HCT116 (cell line): ENCODE measurements around the gene FAM98A. TPM values are rescaled to one million over a fixed set of nuclear protein-coding genes. Genes with fewer than 3 reads are reported as not detected.

Source experiments
- ATAC-seq: fragments of 200-7000 bp; cut with Tn5 transposase; 2 replicates; pipeline ENCODE4 v1.9.1; 2020; ENCODE audit warnings: mild to moderate bottlenecking, moderate library complexity
- BruUV-seq: library from RNA; stranded (reverse); fragments of 400-500 nt; replicated peaks from 2 replicates; lab custom pipeline; 2021; lab: Mats Ljungman, UMichigan
- CTCF ChIA-PET: fragments of 300-600 bp; sonication (Branson Sonifier 250); formaldehyde crosslinking; loops from one replicate; lab custom pipeline; 2021; ENCODE audit warnings: antibody characterized with exemption; lab: Charles Lee
- POLR2A ChIA-PET: fragments of 300-600, 350-600 bp; sonication (Branson Sonifier 250); formaldehyde crosslinking; loops from one replicate; lab custom pipeline; 2021; ENCODE audit warnings: antibody characterized with exemption; lab: Charles Lee
- RAD21 ChIA-PET, 2 experiments: fragments of 300-600 bp; sonication (Branson Sonifier 250); formaldehyde crosslinking; loops; one replicate each; lab custom pipeline; 2023; ENCODE audit warnings: low total read pairs in 2 of 2; ENCODE audit not compliant: uncharacterized antibody in 2 of 2, unreplicated experiment in 2 of 2, low non-redundant PET in 1 of 2; lab: Charles Lee
- DNase-seq: peaks from one replicate; pipeline ENCODE4 v3.0.0-alpha.2; 2010; ENCODE audit warnings: low read depth, low spot score
- H2AFZ ChIP-seq: fragments of 200-600 bp; shearing (Covaris generic), sonication (generic); 2 replicates; pipeline ENCODE4 v1.6.1; 2017; ENCODE audit warnings: low read depth, mixed run types, mixed read lengths, antibody characterized with exemption, low read length; ENCODE audit not compliant: poor library complexity, severe bottlenecking
- H3K27ac ChIP-seq: 2 replicates; pipeline ENCODE4 v1.5.1; 2012; ENCODE audit warnings: low read depth, low read length
- H3K27me3 ChIP-seq: fragments of 200-600 bp; sonication (generic); 2 replicates; pipeline ENCODE4 v1.6.1; 2016; ENCODE audit warnings: mixed run types, low read length, mixed read lengths; ENCODE audit not compliant: insufficient read depth
- H3K36me3 ChIP-seq, 2 experiments: fragments of 200-500 bp in 1 of 2; fragments of 200-600 bp in 1 of 2; sonication (Bioruptor generic) in 1 of 2; sonication (generic) in 1 of 2; 2 replicates each; pipeline versions ENCODE4 v1.5.1 to v1.6.1; 2014 to 2016; ENCODE audit warnings: low read length in 2 of 2, inconsistent platforms in 1 of 2, mixed read lengths in 1 of 2, mixed run types in 1 of 2; ENCODE audit not compliant: insufficient read depth in 2 of 2, control insufficient read depth in 1 of 2
- H3K4me1 ChIP-seq, 2 experiments: fragments of 200-600 bp in 1 of 2; sonication (generic) in 1 of 2; 2 replicates each; pipeline versions ENCODE4 v1.5.1 to v1.6.1; 2012 to 2017; ENCODE audit warnings: low read length in 2 of 2, inconsistent platforms in 1 of 2, mild to moderate bottlenecking in 1 of 2, mixed read lengths in 1 of 2, mixed run types in 1 of 2, moderate library complexity in 1 of 2; ENCODE audit not compliant: insufficient read depth in 2 of 2, control insufficient read depth in 1 of 2
- H3K4me2 ChIP-seq: fragments of 200-600 bp; sonication (generic); 2 replicates; pipeline ENCODE4 v1.6.1; 2017; ENCODE audit warnings: mixed run types, low read length, mixed read lengths
- H3K4me3 ChIP-seq, 2 experiments: fragments of 200-600 bp in 1 of 2; sonication (generic) in 1 of 2; replicated peaks in 1 of 2; 2 replicates each; pipeline ENCODE4 v1.5.1; 2011 to 2016; ENCODE audit warnings: low read length in 2 of 2, control low read depth in 1 of 2, low read depth in 1 of 2, mild to moderate bottlenecking in 1 of 2, mixed read lengths in 1 of 2, mixed run types in 1 of 2
- H3K79me2 ChIP-seq: fragments of 200-600 bp; sonication (generic); 2 replicates; pipeline ENCODE4 v1.6.1; 2017; ENCODE audit warnings: mild to moderate bottlenecking, mixed run types, low read length, moderate library complexity, mixed read lengths; ENCODE audit not compliant: insufficient read depth
- H3K9ac ChIP-seq: fragments of 200-600 bp; sonication (generic); 2 replicates; pipeline ENCODE4 v1.6.1; 2016; ENCODE audit warnings: low read length, mixed read lengths
- H3K9me2 ChIP-seq: fragments of 200-600 bp; sonication (generic), shearing (Covaris generic); 2 replicates; pipeline ENCODE4 v1.6.1; 2017; ENCODE audit warnings: mixed run types, mild to moderate bottlenecking, moderate library complexity; ENCODE audit not compliant: insufficient read depth
- H3K9me3 ChIP-seq, 2 experiments: fragments of 200-500 bp in 1 of 2; fragments of 200-600 bp in 1 of 2; sonication (Bioruptor generic) in 1 of 2; sonication (generic) in 1 of 2; 2 replicates each; pipeline ENCODE4 v1.6.1; 2014 to 2017; ENCODE audit warnings: low read length in 2 of 2, mixed read lengths in 2 of 2, inconsistent platforms in 1 of 2, low read depth in 1 of 2, mild to moderate bottlenecking in 1 of 2, mixed run types in 1 of 2, moderate library complexity in 1 of 2; ENCODE audit not compliant: control insufficient read depth in 1 of 2, insufficient read depth in 1 of 2
- H4K20me1 ChIP-seq: fragments of 200-600 bp; sonication (generic), shearing (Covaris generic); 2 replicates; pipeline ENCODE4 v1.6.1; 2017; ENCODE audit warnings: mixed run types, mild to moderate bottlenecking, moderate library complexity; ENCODE audit not compliant: insufficient read depth
- CTCF ChIP-seq, 3 experiments: fragments of 200-600 bp in 1 of 3; sonication (generic) in 1 of 3; IDR thresholded peaks in 2 of 3; conservative IDR thresholded peaks in 1 of 3; 2 replicates each; pipeline ENCODE4 v1.5.1; 2012 to 2017; ENCODE audit warnings: low read depth in 2 of 3, low read length in 2 of 3, antibody characterized with exemption in 1 of 3, borderline replicate concordance in 1 of 3, control low read depth in 1 of 3, mild to moderate bottlenecking in 1 of 3, mixed read lengths in 1 of 3, mixed run types in 1 of 3, moderate library complexity in 1 of 3; ENCODE audit not compliant: insufficient read depth in 1 of 3
- ELF1 ChIP-seq: IDR thresholded peaks from 2 replicates; pipeline ENCODE4 v1.6.1; 2012; ENCODE audit warnings: low read depth, borderline replicate concordance
- EZH2 ChIP-seq: fragments of 200-600 bp; sonication (generic); IDR thresholded peaks from 2 replicates; pipeline ENCODE4 v1.6.1; 2017; ENCODE audit warnings: antibody characterized with exemption, mixed run types
- MAX ChIP-seq: IDR thresholded peaks from 2 replicates; pipeline ENCODE4 v1.6.1; 2012
- POLR2AphosphoS5 ChIP-seq: IDR thresholded peaks from 2 replicates; pipeline ENCODE4 v1.6.1; 2011; ENCODE audit warnings: mild to moderate bottlenecking, low read depth, low read length, moderate library complexity
- RAD21 ChIP-seq: IDR thresholded peaks from 2 replicates; pipeline ENCODE4 v1.6.1; 2012; ENCODE audit warnings: low read depth, mild to moderate bottlenecking
- SIN3A ChIP-seq: IDR thresholded peaks from 2 replicates; pipeline ENCODE4 v1.6.1; 2012; ENCODE audit warnings: low read depth
- SRF ChIP-seq: IDR thresholded peaks from 2 replicates; pipeline ENCODE4 v1.6.1; 2012; ENCODE audit warnings: low read depth
- TCF7L2 ChIP-seq: IDR thresholded peaks from 2 replicates; pipeline ENCODE4 v1.7.0; 2011; ENCODE audit warnings: borderline replicate concordance, inconsistent platforms; ENCODE audit not compliant: insufficient read depth, insufficient read length; ENCODE audit errors: extremely low read depth
- intact Hi-C: fragments of 100-400 bp; cut with micrococcal nuclease; formaldehyde crosslinking; loops from 2 replicates; pipeline ENCODE4 v1.10.0; 2022
- total RNA-seq: library from RNA; stranded (reverse); gene quantifications from one replicate; pipeline ENCODE4 v1.2.1, GENCODE V29; 2021; ENCODE audit not compliant: unreplicated experiment

Gene FAM98A
- total RNA-seq, 1 experiment from 2014 or later = 42.9 TPM

- H3K4me1 ChIP-seq = no peaks in the 10 kb centered on the region
- ChIA-PET POLR2A (no interaction called here), RAD21 (no interaction called here), CTCF (interaction anchor here (0.6 kb wide), 1 partner anchor 174 kb away, joined by 3 read pairs; no protein-coding TSS in a partner anchor)
- no peaks in the 10 kb centered on the region for H3K9me2 ChIP-seq
- no peak overlapping the region for H3K9ac ChIP-seq
- BruUV-seq = no TSS peak
- H3K4me3 ChIP-seq = no peak overlapping the region
- peaks cover 12% of the 10 kb centered on the region for H3K79me2 ChIP-seq
- H3K4me2 ChIP-seq = no peak overlapping the region
- no peak overlapping the region for H2AFZ ChIP-seq
- no peaks in the 10 kb centered on the region for H4K20me1 ChIP-seq
- TF ChIP-seq SIN3A = no peak
- TF ChIP-seq MAX = no peak
- no peak for TF ChIP-seq POLR2AphosphoS5
- TF ChIP-seq EZH2 = no peak
- TF ChIP-seq TCF7L2 = no peak
- no peak for TF ChIP-seq RAD21
- TF ChIP-seq ELF1 = no peak
- no peak for TF ChIP-seq CTCF (IDR thresholded peaks at IDR 0.05 in 2 of 3, conservative IDR thresholded peaks at IDR 0.05 in 1 of 3; ENCODE audit: borderline replicate concordance in 1 of 3, insufficient read depth in 1 of 3, low read depth in 2 of 3, low read length in 2 of 3)
- TF ChIP-seq SRF = no peak
- DNase-seq = no peak
- H3K27ac ChIP-seq = no peak overlapping the region
- H3K27me3 ChIP-seq = no peaks in the 10 kb centered on the region
- H3K36me3 ChIP-seq = peaks cover 19 to 21% of the 10 kb centered on the region in 2 experiments
- no peak for ATAC-seq
- intact Hi-C loops = loop anchor here (10.0 kb wide), 3 partner anchors 112 to 642 kb away; partner anchors contain the start of genes LTBP1 and RASGRP3
- H3K9me3 ChIP-seq = no peaks in the 10 kb centered on the region
Observed at GRCh38 chr2:33586766-33587165, 12.3 kb downstream of the FAM98A start.
